Ishikawa (cell line): ENCODE measurements around the gene TRAF7.

Source experiments
- CEBPB ChIP-seq: IDR thresholded peaks from 2 replicates; pipeline ENCODE4 v1.6.1; 2012
- EGR1 ChIP-seq: IDR thresholded peaks from 2 replicates; pipeline ENCODE4 v1.6.1; 2012
- EP300 ChIP-seq: IDR thresholded peaks from 2 replicates; pipeline ENCODE4 v1.6.1; 2012; ENCODE audit warnings: borderline replicate concordance
- TAF1 ChIP-seq: IDR thresholded peaks from 2 replicates; pipeline ENCODE4 v1.6.1; 2012; ENCODE audit warnings: low read depth, mild to moderate bottlenecking
- TCF12 ChIP-seq: IDR thresholded peaks from 2 replicates; pipeline ENCODE4 v1.6.1; 2012; ENCODE audit warnings: low read depth
- TEAD4 ChIP-seq: IDR thresholded peaks from 2 replicates; pipeline ENCODE4 v1.6.1; 2012
- ZBTB7A ChIP-seq: IDR thresholded peaks from 2 replicates; pipeline ENCODE4 v1.6.1; 2012; ENCODE audit warnings: low read depth
- TF ChIP-seq, protein P1 (sequence below): IDR thresholded peaks from 2 replicates; pipeline ENCODE4 v1.6.1; 2012; ENCODE audit warnings: low read depth, mild to moderate bottlenecking
- TF ChIP-seq, protein P2 (sequence below): IDR thresholded peaks from 2 replicates; pipeline ENCODE4 v1.6.1; 2012

DNA sequence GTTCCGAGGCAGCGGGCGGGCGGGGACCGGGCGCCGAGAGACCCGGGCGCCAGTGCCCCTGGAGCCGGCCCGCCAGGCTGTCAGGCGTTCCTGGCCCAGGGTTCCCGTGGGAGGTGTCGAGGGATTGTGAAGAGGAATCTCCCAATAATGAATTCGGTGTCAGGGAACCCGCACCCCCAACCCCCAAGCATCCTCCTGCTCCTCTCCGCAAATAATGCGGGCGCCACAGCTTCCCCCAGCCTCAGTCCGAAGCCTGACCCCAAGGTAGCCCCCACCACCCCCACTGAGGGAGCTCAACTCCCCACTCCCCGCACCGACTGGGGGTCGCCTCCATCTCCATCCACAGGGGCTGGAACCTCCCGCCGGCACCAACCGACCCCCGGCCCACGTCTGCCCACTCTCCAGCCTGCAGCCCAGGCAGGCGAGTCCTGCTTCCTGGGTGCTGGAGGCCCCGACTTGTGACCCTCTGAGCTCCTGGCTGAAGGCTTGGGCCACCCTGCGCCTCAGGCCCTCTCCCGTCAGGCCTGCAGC is 41.5 kb downstream of the TRAF7 start:
- TF ChIP-seq CEBPB (no peak), TCF12 (no peak), ZBTB7A (no peak), TEAD4 (no peak), TAF1 (no peak), EP300 (no peak), EGR1 (no peak)
- TF ChIP-seq, protein P1, sequence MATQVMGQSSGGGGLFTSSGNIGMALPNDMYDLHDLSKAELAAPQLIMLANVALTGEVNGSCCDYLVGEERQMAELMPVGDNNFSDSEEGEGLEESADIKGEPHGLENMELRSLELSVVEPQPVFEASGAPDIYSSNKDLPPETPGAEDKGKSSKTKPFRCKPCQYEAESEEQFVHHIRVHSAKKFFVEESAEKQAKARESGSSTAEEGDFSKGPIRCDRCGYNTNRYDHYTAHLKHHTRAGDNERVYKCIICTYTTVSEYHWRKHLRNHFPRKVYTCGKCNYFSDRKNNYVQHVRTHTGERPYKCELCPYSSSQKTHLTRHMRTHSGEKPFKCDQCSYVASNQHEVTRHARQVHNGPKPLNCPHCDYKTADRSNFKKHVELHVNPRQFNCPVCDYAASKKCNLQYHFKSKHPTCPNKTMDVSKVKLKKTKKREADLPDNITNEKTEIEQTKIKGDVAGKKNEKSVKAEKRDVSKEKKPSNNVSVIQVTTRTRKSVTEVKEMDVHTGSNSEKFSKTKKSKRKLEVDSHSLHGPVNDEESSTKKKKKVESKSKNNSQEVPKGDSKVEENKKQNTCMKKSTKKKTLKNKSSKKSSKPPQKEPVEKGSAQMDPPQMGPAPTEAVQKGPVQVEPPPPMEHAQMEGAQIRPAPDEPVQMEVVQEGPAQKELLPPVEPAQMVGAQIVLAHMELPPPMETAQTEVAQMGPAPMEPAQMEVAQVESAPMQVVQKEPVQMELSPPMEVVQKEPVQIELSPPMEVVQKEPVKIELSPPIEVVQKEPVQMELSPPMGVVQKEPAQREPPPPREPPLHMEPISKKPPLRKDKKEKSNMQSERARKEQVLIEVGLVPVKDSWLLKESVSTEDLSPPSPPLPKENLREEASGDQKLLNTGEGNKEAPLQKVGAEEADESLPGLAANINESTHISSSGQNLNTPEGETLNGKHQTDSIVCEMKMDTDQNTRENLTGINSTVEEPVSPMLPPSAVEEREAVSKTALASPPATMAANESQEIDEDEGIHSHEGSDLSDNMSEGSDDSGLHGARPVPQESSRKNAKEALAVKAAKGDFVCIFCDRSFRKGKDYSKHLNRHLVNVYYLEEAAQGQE, result no peak
- TF ChIP-seq, protein P2, sequence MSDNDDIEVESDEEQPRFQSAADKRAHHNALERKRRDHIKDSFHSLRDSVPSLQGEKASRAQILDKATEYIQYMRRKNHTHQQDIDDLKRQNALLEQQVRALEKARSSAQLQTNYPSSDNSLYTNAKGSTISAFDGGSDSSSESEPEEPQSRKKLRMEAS, result no peak
